Gastroesophageal sphincter (tissue), 3 donors: ENCODE data around the gene BCL2L14.

Source experiments
- CTCF ChIP-seq, 4 experiments: fragments of 200-600 bp in 2 of 4; fragments of 450-650 bp in 2 of 4; sonication (generic) in 1 of 4; IDR thresholded peaks; one replicate each; pipeline ENCODE4 v1.5.1; 2017 to 2019; ENCODE audit warnings: antibody characterized with exemption in 4 of 4, mild to moderate bottlenecking in 2 of 4, moderate library complexity in 2 of 4
- EP300 ChIP-seq: sonication (generic); formaldehyde crosslinking; IDR thresholded peaks from one replicate; pipeline ENCODE4 v1.6.1; 2017; ENCODE audit warnings: antibody characterized with exemption, mild to moderate bottlenecking
- POLR2A ChIP-seq, 2 donors: fragments of 450-650 bp; IDR thresholded peaks; one replicate each; pipeline ENCODE4 v1.6.1; 2017; ENCODE audit warnings: antibody characterized with exemption in 2 of 2, mild to moderate bottlenecking in 2 of 2, moderate library complexity in 1 of 2
- POLR2AphosphoS5 ChIP-seq: sonication (generic); formaldehyde crosslinking; IDR thresholded peaks from one replicate; pipeline ENCODE4 v1.6.1; 2017; ENCODE audit warnings: antibody characterized with exemption

GRCh38 chr12:12028668-12029402 lies 41.9 kb upstream of the BCL2L14 start:
- TF ChIP-seq CTCF (IDR thresholded peaks at IDR 0.05) (no peak), POLR2A (IDR thresholded peaks at IDR 0.05) (no peak), POLR2AphosphoS5 (no peak), EP300 (no peak)
